ENCODE results near the gene SNRPD3. TPM values are rescaled to one million over a fixed set of nuclear protein-coding genes. Genes with fewer than 3 reads are reported as not detected.
"Not testable (repeated sequence)": the region's sequence is repeated elsewhere in the genome, so short reads cannot be mapped to it uniquely, and the experiment has no call there.

SNRPD3 gene
- total RNA-seq, 1 donor = 84.2 TPM

GRCh38 chr22:24542641-24543040, 13.2 kb upstream of the SNRPD3 start:
- TF ChIP-seq, protein P1, sequence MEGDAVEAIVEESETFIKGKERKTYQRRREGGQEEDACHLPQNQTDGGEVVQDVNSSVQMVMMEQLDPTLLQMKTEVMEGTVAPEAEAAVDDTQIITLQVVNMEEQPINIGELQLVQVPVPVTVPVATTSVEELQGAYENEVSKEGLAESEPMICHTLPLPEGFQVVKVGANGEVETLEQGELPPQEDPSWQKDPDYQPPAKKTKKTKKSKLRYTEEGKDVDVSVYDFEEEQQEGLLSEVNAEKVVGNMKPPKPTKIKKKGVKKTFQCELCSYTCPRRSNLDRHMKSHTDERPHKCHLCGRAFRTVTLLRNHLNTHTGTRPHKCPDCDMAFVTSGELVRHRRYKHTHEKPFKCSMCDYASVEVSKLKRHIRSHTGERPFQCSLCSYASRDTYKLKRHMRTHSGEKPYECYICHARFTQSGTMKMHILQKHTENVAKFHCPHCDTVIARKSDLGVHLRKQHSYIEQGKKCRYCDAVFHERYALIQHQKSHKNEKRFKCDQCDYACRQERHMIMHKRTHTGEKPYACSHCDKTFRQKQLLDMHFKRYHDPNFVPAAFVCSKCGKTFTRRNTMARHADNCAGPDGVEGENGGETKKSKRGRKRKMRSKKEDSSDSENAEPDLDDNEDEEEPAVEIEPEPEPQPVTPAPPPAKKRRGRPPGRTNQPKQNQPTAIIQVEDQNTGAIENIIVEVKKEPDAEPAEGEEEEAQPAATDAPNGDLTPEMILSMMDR (IDR thresholded peaks at IDR 0.05; ENCODE audit: insufficient read depth, low read depth, low read length) = no peak
- H3K4me3 ChIP-seq (ENCODE audit: low read depth, low read length) = no peak overlapping the region
- DNase-seq (ENCODE audit: low read depth) = no peak

DNA sequence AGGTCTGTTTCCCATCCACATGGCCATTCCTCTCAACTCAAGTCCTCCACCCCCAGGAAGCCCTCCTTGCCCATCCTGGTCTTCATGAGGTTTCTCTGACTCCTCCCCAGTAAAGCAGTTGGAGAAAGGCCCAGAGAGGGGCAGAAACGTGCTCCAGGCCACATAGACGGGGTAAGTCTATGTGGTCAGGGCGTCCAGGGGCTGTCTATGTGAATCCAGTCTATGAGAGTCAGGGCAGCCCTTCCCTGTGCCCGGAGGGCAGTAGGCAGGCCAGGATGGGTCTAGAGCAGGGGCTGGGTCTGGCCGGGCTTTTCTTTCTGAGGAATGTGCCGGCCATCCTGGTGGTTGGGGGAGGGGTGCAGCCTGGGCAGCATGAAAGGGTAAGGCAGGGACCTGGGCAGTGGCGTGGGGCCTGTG, 12.6 kb upstream of the SNRPD3 start:
- DNase-seq (ENCODE audit: low read depth) = no peak
- no peak overlapping the region for H3K4me3 ChIP-seq (ENCODE audit: low read depth, low read length)
- TF ChIP-seq, protein P1 (IDR thresholded peaks at IDR 0.05; ENCODE audit: insufficient read depth, low read depth, low read length) = no peak

DNA sequence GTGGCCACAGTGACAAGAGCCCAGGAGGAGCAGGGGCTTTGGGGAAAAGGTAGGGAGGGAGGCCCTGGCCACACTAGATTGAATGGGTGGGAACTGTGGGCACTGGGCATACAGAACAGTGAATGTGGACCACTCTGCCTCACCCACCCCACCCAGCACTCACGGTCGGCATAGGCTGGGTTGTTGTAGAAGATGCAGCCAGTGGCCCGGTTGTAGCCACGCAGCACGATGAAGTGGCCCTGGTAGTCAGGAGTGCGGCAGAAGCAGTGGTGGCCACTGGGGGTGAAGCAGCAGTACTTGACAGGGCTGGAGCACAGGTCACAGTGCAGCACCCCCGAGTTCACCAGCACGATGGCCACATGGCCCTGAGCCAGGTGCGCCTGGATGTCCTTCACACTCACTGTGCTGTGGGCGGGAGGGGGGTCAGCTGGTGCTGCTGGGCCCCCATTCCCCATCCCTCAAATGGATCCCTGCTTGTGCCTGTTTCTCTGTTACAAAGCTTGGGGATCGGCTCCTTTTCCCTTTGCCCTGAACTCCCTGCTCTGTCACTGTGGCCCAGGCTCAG, 12.0 kb upstream of the SNRPD3 start:
- TF ChIP-seq, protein P1 (IDR thresholded peaks at IDR 0.05; ENCODE audit: insufficient read depth, low read depth, low read length) = no peak
- DNase-seq (ENCODE audit: low read depth) = no peak
- H3K4me3 ChIP-seq (ENCODE audit: low read depth, low read length) = no peak overlapping the region

DNA sequence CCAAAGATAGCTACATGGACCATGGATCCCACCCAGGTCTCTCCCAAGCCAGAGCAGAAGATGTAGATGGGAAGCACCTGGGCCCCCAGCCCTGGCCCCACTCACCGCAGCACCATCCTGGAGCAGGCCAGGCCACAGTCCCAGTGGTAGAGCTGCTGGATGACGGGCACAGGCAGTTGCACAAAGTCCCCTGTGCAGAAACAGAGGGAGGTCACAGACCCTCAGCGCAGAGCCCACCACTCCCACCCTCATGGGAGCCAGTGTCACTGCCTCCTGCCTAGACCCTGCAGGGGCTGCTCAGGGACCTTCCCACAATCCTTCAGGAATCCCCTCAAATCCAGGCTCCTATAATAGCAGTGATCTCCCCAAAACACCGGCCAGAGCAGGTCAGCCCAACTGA, 7.0 kb upstream of the SNRPD3 start:
- no peak overlapping the region for H3K4me3 ChIP-seq (ENCODE audit: low read depth, low read length)
- DNase-seq (ENCODE audit: low read depth) = no peak
- TF ChIP-seq, protein P1 (IDR thresholded peaks at IDR 0.05; ENCODE audit: insufficient read depth, low read depth, low read length) = no peak

DNA sequence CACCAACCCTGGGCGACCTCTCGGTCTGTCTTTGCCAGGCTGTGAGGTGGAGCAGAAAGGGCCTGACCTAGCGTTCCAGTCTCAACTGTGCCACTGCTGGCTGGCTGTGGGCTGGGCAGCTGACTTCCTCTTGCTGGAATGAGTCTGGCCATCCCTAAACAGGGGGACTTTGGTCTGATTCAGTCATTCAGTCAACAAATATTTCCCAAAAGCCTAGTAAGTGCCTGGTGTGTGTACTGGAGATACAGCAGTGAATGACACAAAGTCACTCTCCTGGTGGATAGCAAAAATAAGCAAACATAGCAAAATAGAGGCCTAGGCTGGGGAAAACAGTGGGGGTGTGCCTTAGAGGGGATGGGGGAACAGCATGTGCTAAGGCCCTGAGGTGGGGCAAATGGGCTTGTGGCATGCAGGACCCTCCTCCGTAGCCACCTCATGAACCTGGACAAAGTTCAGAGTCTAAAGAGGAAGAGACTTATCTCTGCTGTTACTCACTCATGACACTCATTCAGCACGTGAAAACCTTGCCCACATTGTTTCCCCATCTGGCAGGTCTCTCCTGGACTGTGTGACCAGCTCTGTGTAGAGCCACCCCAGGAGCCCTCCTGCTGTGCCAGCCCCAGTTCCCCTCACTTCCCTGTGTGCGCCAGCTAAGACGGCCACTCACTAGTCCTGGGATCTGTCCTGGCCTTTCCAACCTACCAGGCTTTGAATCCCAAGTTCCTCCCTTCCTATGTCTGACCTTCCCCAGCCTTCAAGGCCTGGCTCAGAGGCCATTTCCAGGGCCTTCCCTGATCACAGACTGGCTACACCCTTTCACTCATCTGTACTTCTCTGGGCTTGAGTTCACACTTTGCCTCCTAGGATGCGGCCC, 5.5 kb upstream of the SNRPD3 start:
- no peak overlapping the region for H3K4me3 ChIP-seq (ENCODE audit: low read depth, low read length)
- TF ChIP-seq, protein P1 (IDR thresholded peaks at IDR 0.05; ENCODE audit: insufficient read depth, low read depth, low read length) = no peak
- no peak for DNase-seq (ENCODE audit: low read depth)

DNA sequence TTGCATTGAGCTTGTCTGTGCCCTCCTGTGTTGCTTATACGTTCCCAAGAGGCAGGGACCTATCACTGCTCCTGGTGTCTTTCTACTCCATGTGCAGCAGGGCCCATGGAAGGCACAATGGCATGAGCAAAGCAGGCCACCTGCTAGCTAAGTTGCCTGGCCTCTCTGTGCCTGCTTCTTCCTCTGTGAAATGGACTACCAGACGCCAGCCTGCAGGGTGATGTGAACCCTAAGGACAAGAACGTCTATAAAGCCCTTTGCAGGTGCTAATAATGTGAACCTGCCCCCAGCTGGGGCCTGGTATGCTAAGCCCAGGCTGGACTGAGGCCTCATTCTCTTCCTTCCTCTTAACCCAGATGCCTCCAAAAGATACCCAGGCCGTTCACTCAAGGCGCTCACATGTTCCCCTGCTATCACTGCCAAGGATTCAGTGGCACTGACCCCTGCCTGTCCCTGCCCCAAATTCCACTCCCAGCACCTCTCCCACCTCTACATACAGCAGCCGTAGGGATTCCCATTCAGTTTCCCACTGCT, 4.8 kb upstream of the SNRPD3 start:
- no peak overlapping the region for H3K4me3 ChIP-seq (ENCODE audit: low read depth, low read length)
- no peak for DNase-seq (ENCODE audit: low read depth)
- TF ChIP-seq, protein P1 (IDR thresholded peaks at IDR 0.05; ENCODE audit: insufficient read depth, low read depth, low read length) = no peak

DNA sequence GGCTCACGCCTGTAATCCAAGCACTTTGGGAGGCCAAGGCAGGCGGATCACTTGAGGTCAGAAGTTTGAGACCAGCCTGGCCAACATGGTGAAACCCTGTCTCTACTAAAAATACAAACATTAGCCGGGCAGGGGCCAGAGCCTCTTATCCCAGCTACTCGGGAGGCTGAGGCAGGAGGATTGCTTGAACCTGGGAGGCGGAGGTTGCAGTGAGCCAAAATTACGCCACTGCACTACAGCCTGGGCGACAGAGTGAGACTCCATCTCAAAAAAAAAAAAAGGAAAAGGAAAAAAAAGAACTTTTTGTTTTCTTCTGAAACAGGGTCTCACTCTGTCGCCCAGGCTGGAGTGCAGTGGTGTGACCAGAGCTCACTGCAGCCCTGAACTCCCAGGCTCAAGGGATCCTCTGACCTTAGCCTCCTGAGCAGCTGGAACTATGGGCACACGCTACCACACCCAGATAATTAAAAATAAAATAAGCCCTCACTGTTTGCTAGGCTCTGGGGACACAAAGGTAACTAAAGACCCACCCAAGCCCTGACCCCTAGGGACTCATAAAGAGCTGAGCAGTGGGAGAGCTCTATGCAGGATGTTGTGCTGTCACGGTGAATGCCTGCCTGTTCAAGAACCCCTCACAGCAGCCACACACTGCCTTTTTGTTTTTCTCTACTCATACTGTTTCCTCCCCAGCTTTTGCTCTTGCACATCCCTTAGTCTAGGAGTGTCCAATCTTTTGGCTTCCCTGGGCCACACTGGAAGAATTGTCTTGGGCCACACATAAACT, 3.1 kb upstream of the SNRPD3 start:
- not testable (repeated sequence) for DNase-seq (ENCODE audit: low read depth); H3K4me3 ChIP-seq (ENCODE audit: low read depth, low read length)

All from fibroblast of villous mesenchyme (primary cell).